IMR-90 (cell line): Measurements from ENCODE around the gene DUOX2. TPM values are rescaled to one million over a fixed set of nuclear protein-coding genes. Genes with fewer than 3 reads are reported as not detected.

Experiments
- ATAC-seq: fragments of 200-7000 bp; cut with Tn5 transposase; 2 replicates; pipeline ENCODE4 v1.9.1; 2020; ENCODE audit warnings: low read depth, mild to moderate bottlenecking, moderate library complexity
- BruUV-seq: library from RNA; stranded (reverse); fragments of 400-500 nt; replicated peaks from 2 replicates; lab custom pipeline; 2021; lab: Mats Ljungman, UMichigan
- CTCF ChIA-PET: fragments of 300-600 bp; formaldehyde crosslinking; extraction: SDS; loops from one replicate; lab custom pipeline; 2021; ENCODE audit warnings: antibody characterized with exemption; lab: Yijun Ruan, JAX
- POLR2A ChIA-PET: fragments of 300-600 bp; sonication (Branson Sonifier 250); formaldehyde crosslinking; loops from one replicate; lab custom pipeline; 2022; ENCODE audit warnings: antibody characterized with exemption; ENCODE audit not compliant: unreplicated experiment; lab: Charles Lee
- DNase-seq: peaks from one replicate; pipeline ENCODE4 v3.0.0; 2013
- H2AFZ ChIP-seq: replicated peaks from 2 replicates; pipeline ENCODE3; 2013; ENCODE audit warnings: low read length, mild to moderate bottlenecking; ENCODE audit not compliant: poor library complexity
- H2AK5ac ChIP-seq: 2 replicates; pipeline ENCODE4 v1.6.1; 2013; ENCODE audit warnings: low read depth, low read length, inconsistent platforms
- H2AK9ac ChIP-seq: replicated peaks from 2 replicates; pipeline ENCODE3; 2013; ENCODE audit warnings: mild to moderate bottlenecking, low read depth, low read length, moderate library complexity; ENCODE audit not compliant: poor library complexity
- H2BK120ac ChIP-seq: 2 replicates; pipeline ENCODE4 v1.6.1; 2013; ENCODE audit warnings: low read depth, low read length, inconsistent platforms
- H2BK15ac ChIP-seq: 3 replicates; pipeline ENCODE4 v1.6.1; 2013; ENCODE audit warnings: low read depth, low read length, inconsistent platforms
- H2BK20ac ChIP-seq: 2 replicates; pipeline ENCODE4 v1.6.1; 2013; ENCODE audit warnings: low read depth, mild to moderate bottlenecking, inconsistent platforms, low read length, moderate library complexity
- H2BK5ac ChIP-seq: 2 replicates; pipeline ENCODE4 v1.6.1; 2013; ENCODE audit warnings: mild to moderate bottlenecking, low read depth, low read length, inconsistent platforms; ENCODE audit not compliant: poor library complexity, severe bottlenecking
- H3K14ac ChIP-seq: replicated peaks from 2 replicates; pipeline ENCODE4 v1.6.1; 2013; ENCODE audit warnings: low read depth, low read length, inconsistent platforms
- H3K18ac ChIP-seq: 2 replicates; pipeline ENCODE4 v1.6.1; 2013; ENCODE audit warnings: low read depth, low read length, control low read depth
- H3K23ac ChIP-seq: 2 replicates; pipeline ENCODE4 v1.6.1; 2013; ENCODE audit warnings: low read depth, low read length, inconsistent platforms
- H3K27ac ChIP-seq: 2 replicates; pipeline ENCODE4 v1.5.1; 2013; ENCODE audit warnings: mild to moderate bottlenecking, control low read depth, low read length; ENCODE audit not compliant: insufficient read depth
- H3K27me3 ChIP-seq: 2 replicates; pipeline ENCODE4 v1.6.1; 2013; ENCODE audit warnings: low read length; ENCODE audit not compliant: control insufficient read depth, insufficient read depth
- H3K36me3 ChIP-seq: 2 replicates; pipeline ENCODE4 v1.6.1; 2013; ENCODE audit warnings: low read length, mixed read lengths; ENCODE audit not compliant: control insufficient read depth, insufficient read depth
- H3K4ac ChIP-seq: 2 replicates; pipeline ENCODE4 v1.6.1; 2013; ENCODE audit warnings: low read depth, low read length, inconsistent platforms
- H3K4me1 ChIP-seq: 2 replicates; pipeline ENCODE4 v1.6.1; 2013; ENCODE audit warnings: low read length, mixed read lengths; ENCODE audit not compliant: control insufficient read depth, insufficient read depth
- H3K4me2 ChIP-seq: 2 replicates; pipeline ENCODE4 v1.6.1; 2013; ENCODE audit warnings: low read depth, mild to moderate bottlenecking, control low read depth, low read length, moderate library complexity
- H3K4me3 ChIP-seq: 2 replicates; pipeline ENCODE4 v1.5.1; 2013; ENCODE audit warnings: low read depth, mild to moderate bottlenecking, control low read depth, low read length, moderate library complexity; ENCODE audit not compliant: insufficient read depth
- H3K56ac ChIP-seq: 2 replicates; pipeline ENCODE4 v1.6.1; 2013; ENCODE audit warnings: low read length, inconsistent platforms; ENCODE audit not compliant: insufficient read depth; ENCODE audit errors: extremely low read depth
- H3K79me1 ChIP-seq, 2 experiments: 2 replicates each; pipeline ENCODE4 v1.6.1; 2013; ENCODE audit warnings: low read length in 2 of 2, inconsistent platforms in 1 of 2, low read depth in 1 of 2
- H3K9ac ChIP-seq: 2 replicates; pipeline ENCODE4 v1.6.1; 2013; ENCODE audit warnings: low read depth, low read length, control low read depth
- H3K9me1 ChIP-seq: 2 replicates; pipeline ENCODE4 v1.6.1; 2013; ENCODE audit warnings: low read length, inconsistent platforms; ENCODE audit not compliant: insufficient read depth
- H3K9me3 ChIP-seq: 2 replicates; pipeline ENCODE4 v1.6.1; 2013; ENCODE audit warnings: low read length; ENCODE audit not compliant: control insufficient read depth, insufficient read depth
- H4K20me1 ChIP-seq: 2 replicates; pipeline ENCODE4 v1.6.1; 2013; ENCODE audit warnings: low read length, inconsistent platforms; ENCODE audit not compliant: insufficient read depth
- H4K5ac ChIP-seq: 2 replicates; pipeline ENCODE4 v1.6.1; 2013; ENCODE audit warnings: mild to moderate bottlenecking, low read depth, low read length, control low read depth
- H4K8ac ChIP-seq, 2 experiments: 2 replicates each; pipeline ENCODE4 v1.6.1; 2013; ENCODE audit warnings: low read depth in 2 of 2, low read length in 2 of 2, control low read depth in 1 of 2, inconsistent platforms in 1 of 2
- H4K91ac ChIP-seq: 2 replicates; pipeline ENCODE4 v1.6.1; 2013; ENCODE audit warnings: low read depth, low read length, inconsistent platforms; ENCODE audit not compliant: insufficient read depth
- CEBPB ChIP-seq: IDR thresholded peaks from 2 replicates; pipeline ENCODE4 v1.6.1; 2012; ENCODE audit warnings: low read depth, low read length, improper control_type of control experiment
- CHD1 ChIP-seq: IDR thresholded peaks from 2 replicates; pipeline ENCODE4 v1.6.1; 2012; ENCODE audit warnings: low read depth, low read length, improper control_type of control experiment
- CTCF ChIP-seq: conservative IDR thresholded peaks from 2 replicates; pipeline ENCODE4 v1.5.1; 2012; ENCODE audit warnings: mild to moderate bottlenecking, low read depth, low read length, improper control_type of control experiment
- ELK1 ChIP-seq: fragments of 150-350 bp; IDR thresholded peaks from 2 replicates; pipeline ENCODE4 v1.6.1; 2016; ENCODE audit warnings: low read depth, mild to moderate bottlenecking, low read length, moderate library complexity, borderline replicate concordance
- MAFK ChIP-seq: IDR thresholded peaks from 2 replicates; pipeline ENCODE4 v1.6.1; 2012; ENCODE audit warnings: low read depth, low read length, improper control_type of control experiment
- MXI1 ChIP-seq: IDR thresholded peaks from 2 replicates; pipeline ENCODE4 v1.6.1; 2012; ENCODE audit warnings: low read depth, mild to moderate bottlenecking, low read length, moderate library complexity, borderline replicate concordance
- RCOR1 ChIP-seq: IDR thresholded peaks from 2 replicates; pipeline ENCODE4 v1.6.1; 2012; ENCODE audit warnings: mild to moderate bottlenecking, low read length, improper control_type of control experiment; ENCODE audit not compliant: insufficient replicate concordance
- USF2 ChIP-seq: fragments of 150-350 bp; IDR thresholded peaks from 2 replicates; pipeline ENCODE4 v1.6.1; 2017; ENCODE audit warnings: mild to moderate bottlenecking, antibody characterized with exemption, low read length, low read depth
- WGBS, 2 experiments: methylation state at CpG; one replicate each; pipeline versions ENCODE4 v1.1.5 to v1.1.7; 2013; ENCODE audit warnings: missing lambda C conversion rate in 2 of 2; ENCODE audit not compliant: insufficient read length in 1 of 2; ENCODE audit errors: extremely low coverage in 2 of 2; 5-methylcytosine and 5-hydroxymethylcytosine counted together
- dilution Hi-C: fragments of 300-500 bp; cut with HindIII; formaldehyde crosslinking; loops from one replicate; pipeline ENCODE4 v1.14.3; 2018; ENCODE audit warnings: low sequenced_read_pairs; ENCODE audit not compliant: unreplicated experiment
- in situ Hi-C: fragments of 300-500 bp; cut with MboI; formaldehyde crosslinking; loops from 3 replicates; pipeline ENCODE4 v1.14.3; 2019; ENCODE audit warnings: low sequenced_read_pairs, inconsistent platforms, mixed read lengths
- intact Hi-C: fragments of 100-400 bp; cut with micrococcal nuclease; formaldehyde crosslinking; loops from 2 replicates; pipeline ENCODE4 v1.10.0; 2022
- polyA plus RNA-seq, 3 experiments: library from polyadenylated mRNA; depleted of rRNA; stranded (reverse); fragments of >200 nt; gene quantifications; 2 replicates each; pipeline ENCODE4 v1.2.3, GENCODE V29; 2012; ENCODE audit warnings: low replicate concordance in 1 of 3
- total RNA-seq: library from RNA; depleted of rRNA; stranded (reverse); fragments of >200 nt; gene quantifications from 2 replicates; pipeline ENCODE4 v1.2.3, GENCODE V29; 2012

Gene DUOX2
- total and polyA plus RNA-seq, 2 of the 4 experiments (the other 2 are of a cell fraction), result not detected

GRCh38 chr15:45134682-45135604 lies 21.0 kb upstream of the DUOX2 start (continued):
- TF ChIP-seq RCOR1, result no peak

DNA sequence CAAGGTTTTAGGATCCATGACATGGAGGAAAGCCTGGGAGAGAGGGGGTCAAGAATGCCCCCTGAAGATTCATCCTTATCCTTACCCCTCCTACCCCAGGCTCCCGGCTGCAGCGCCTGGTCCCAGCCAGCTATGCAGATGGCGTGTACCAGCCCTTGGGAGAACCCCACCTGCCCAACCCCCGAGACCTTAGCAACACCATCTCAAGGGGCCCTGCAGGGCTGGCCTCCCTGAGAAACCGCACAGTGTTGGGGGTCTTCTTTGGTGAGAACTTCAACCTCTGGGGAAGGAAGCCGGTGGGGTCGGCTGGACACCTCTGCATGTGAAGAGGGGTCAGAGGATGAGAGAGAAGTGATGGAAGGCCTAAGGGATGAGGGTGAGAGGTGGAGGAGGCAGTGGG lies 20.1 kb upstream of the DUOX2 start:
- Histone ChIP-seq H3K14ac (no peak overlapping the region), H2BK5ac (no peak overlapping the region), H2AFZ (no peak overlapping the region), H3K79me1 (no peaks in the 10 kb centered on the region), H3K9me1 (no peaks in the 10 kb centered on the region), H2AK9ac (no peak overlapping the region), H3K4me3 (no peak overlapping the region), H4K8ac (no peak overlapping the region), H4K91ac (no peak overlapping the region), H3K4me2 (no peak overlapping the region), H2BK15ac (no peak overlapping the region), H3K23ac (no peak overlapping the region), H3K18ac (no peak overlapping the region), H3K9ac (no peak overlapping the region), H3K9me3 (peaks cover 3% of the 10 kb centered on the region; the same call in 1 of the 2 replicates), H3K27ac (no peak overlapping the region), H3K4ac (no peak overlapping the region), H2BK20ac (no peak overlapping the region), H3K4me1 (no peaks in the 10 kb centered on the region; the same call in 1 of the 2 replicates), H3K56ac (no peak overlapping the region), H4K20me1 (no peaks in the 10 kb centered on the region), H2BK120ac (no peak overlapping the region), H3K36me3 (no peaks in the 10 kb centered on the region), H2AK5ac (no peak overlapping the region), H4K5ac (no peak overlapping the region), H3K27me3 (peaks cover 85% of the 10 kb centered on the region)
- dilution Hi-C loops, result no loop called here
- ChIA-PET POLR2A (no interaction called here), CTCF (no interaction called here)
- 88% methylated on average over 2 of the region's 7 CpGs; no CpG with 5 or more reads in 1 of the 2 experiments for WGBS, 2 experiments
- BruUV-seq, result no TSS peak
- no peak for DNase-seq
- no peak for ATAC-seq
- in situ Hi-C loops, result no loop called here
- intact Hi-C loops, result no loop called here
- no peak for TF ChIP-seq CHD1
- TF ChIP-seq MXI1, result no peak
- no peak for TF ChIP-seq MAFK
- TF ChIP-seq CEBPB, result no peak
- no peak for TF ChIP-seq USF2
- TF ChIP-seq CTCF, result no peak
- TF ChIP-seq ELK1, result no peak
